ENCODE results near the gene PPP2R3B. TPM values are rescaled to one million over a fixed set of nuclear protein-coding genes. Genes with fewer than 3 reads are reported as not detected.
A peak's percentile ranks its signal among the peaks of the same experiment; 100 is the strongest.
"Not testable (repeated sequence)": the region's sequence is repeated elsewhere in the genome, so short reads cannot be mapped to it uniquely, and the experiment has no call there.

The PPP2R3B gene
- total RNA-seq, 6 experiments from 2014 or later = 4.2 to 6.3 (median 5.3) TPM

DNA sequence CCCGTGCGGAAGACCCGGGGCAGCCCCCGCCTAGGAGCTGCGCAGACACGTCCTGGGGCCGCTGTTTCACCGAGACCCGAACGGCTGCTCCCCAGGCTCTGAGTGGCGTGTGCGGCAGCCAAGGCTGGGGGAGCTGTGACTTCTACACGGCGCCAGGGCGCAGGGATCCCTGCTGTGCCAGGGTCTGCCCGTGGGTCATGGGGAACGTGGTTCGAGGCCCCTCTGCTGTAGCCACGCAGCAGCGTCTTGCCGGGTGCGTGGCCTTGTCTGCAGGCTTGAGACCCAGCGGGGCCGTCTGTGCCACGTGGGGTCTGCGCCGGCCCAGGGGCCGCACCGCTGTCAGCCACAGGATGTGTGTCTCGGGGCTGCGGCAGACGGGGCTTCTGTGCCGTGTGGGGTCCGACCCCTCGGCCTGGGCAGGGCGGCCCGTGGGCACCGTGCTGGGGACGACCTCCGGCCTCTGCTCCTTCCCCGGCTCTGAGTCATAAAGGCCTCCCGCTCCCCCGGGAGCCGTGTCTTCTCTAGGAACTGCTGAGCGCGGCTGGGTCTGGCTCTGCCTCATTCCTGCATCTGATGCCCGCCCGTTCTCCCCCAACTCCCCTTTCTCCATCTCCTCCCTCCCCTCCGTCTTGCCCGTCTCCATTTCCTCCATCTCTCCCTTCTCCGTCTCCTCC, 55.4 kb downstream of the PPP2R3B start:
- Histone ChIP-seq H3K27me3 (no peaks in the 10 kb centered on the region), H3K4me3 (no peak overlapping the region), H3K36me3 (no peaks in the 10 kb centered on the region), H3K4me1 (peaks cover 0 to 4% (median 0%) of the 10 kb centered on the region in 4 donors), H3K9me3 (no peaks in the 10 kb centered on the region), H3K27ac (no peak overlapping the region)
- DNase-seq (peak in 2 of 3 donors; percentile 22 to 52), ATAC-seq (peak; percentile 15 to 55 (median 46))
- intact Hi-C loops (cut with DNase I) = no loop called here
- TF ChIP-seq POLR2A (IDR thresholded peaks at IDR 0.05) = no peak
- TF ChIP-seq, protein P1, sequence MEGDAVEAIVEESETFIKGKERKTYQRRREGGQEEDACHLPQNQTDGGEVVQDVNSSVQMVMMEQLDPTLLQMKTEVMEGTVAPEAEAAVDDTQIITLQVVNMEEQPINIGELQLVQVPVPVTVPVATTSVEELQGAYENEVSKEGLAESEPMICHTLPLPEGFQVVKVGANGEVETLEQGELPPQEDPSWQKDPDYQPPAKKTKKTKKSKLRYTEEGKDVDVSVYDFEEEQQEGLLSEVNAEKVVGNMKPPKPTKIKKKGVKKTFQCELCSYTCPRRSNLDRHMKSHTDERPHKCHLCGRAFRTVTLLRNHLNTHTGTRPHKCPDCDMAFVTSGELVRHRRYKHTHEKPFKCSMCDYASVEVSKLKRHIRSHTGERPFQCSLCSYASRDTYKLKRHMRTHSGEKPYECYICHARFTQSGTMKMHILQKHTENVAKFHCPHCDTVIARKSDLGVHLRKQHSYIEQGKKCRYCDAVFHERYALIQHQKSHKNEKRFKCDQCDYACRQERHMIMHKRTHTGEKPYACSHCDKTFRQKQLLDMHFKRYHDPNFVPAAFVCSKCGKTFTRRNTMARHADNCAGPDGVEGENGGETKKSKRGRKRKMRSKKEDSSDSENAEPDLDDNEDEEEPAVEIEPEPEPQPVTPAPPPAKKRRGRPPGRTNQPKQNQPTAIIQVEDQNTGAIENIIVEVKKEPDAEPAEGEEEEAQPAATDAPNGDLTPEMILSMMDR (IDR thresholded peaks at IDR 0.05) = no peak
- WGBS (ENCODE audit: insufficient coverage, low coverage, low lambda C conversion rate, missing lambda C conversion rate) = 26% methylated on average over 12 of the region's 51 CpGs

DNA sequence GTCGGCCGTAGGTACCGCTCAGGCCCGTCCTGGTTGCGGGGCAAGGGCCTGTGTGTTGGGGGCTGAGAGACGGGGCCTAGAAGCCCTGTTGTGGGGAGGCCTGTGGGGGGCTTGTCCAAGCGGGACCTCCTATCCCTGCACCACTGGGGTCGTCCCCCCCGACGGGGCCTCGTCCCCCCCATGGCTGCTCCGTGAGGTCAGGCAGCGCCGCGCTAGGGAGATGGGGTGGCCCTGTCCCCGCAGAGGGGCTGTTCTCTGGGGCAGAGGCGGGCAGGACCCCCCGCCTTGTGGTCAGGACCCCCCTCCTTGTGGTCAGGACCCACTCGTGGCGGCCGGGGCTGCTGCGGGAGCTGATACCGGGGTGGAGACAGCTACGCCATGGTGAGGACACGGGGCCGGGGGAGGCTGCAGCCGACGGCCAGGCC, 56.0 kb downstream of the PPP2R3B start:
- H3K27ac ChIP-seq = no peak overlapping the region
- TF ChIP-seq POLR2A (IDR thresholded peaks at IDR 0.05) = no peak
- TF ChIP-seq, protein P1 (IDR thresholded peaks at IDR 0.05) = no peak
- H3K36me3 ChIP-seq = no peaks in the 10 kb centered on the region
- intact Hi-C loops (cut with DNase I) = no loop called here
- no peaks in the 10 kb centered on the region for H3K9me3 ChIP-seq
- WGBS (ENCODE audit: insufficient coverage, low coverage, low lambda C conversion rate, missing lambda C conversion rate) = 40% methylated on average over 1 of the region's 28 CpGs
- ATAC-seq (no peak), DNase-seq (peak; percentile 14 to 46 (median 41))
- no peak overlapping the region for H3K4me3 ChIP-seq
- no peaks in the 10 kb centered on the region for H3K27me3 ChIP-seq
- H3K4me1 ChIP-seq = peaks cover 0 to 4% (median 0%) of the 10 kb centered on the region in 4 donors

DNA sequence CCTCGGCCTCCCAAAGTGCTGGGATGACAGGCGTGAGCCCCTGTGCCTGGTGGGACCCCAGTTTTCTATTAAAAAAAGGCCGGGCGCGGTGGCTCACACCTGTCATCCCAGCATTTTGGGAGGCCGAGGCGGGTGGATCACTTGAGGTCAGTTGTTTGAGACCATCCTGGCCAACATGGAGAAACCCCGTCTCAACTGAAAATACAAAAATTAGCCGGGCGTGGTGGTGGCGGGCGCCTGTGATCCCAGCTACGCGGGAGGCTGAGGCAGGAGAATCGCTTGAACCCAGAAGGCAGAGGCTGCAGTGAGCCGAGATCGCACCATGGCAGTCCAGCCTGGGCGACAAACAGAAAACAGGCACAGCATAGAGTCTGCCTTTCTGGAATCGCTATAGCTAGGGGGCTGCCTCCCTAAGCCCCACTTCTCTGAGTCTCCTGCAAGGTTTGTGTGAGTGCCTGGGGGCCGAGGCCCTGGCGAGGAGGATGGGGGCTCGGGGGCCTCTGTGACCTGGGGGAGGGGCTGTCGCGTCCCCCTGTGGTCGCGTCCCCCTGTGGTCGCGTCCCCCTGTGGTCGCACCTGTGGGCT, 56.5 kb downstream of the PPP2R3B start:
- H3K36me3 ChIP-seq; ATAC-seq; H3K27ac ChIP-seq; H3K4me1 ChIP-seq; H3K9me3 ChIP-seq; intact Hi-C loops (cut with DNase I); H3K27me3 ChIP-seq; H3K4me3 ChIP-seq: not testable (repeated sequence)
- peak in 1 of 3 donors; percentile 35 for DNase-seq
- 92% methylated on average over 5 of the region's 29 CpGs for WGBS (ENCODE audit: insufficient coverage, low coverage, low lambda C conversion rate, missing lambda C conversion rate)

DNA sequence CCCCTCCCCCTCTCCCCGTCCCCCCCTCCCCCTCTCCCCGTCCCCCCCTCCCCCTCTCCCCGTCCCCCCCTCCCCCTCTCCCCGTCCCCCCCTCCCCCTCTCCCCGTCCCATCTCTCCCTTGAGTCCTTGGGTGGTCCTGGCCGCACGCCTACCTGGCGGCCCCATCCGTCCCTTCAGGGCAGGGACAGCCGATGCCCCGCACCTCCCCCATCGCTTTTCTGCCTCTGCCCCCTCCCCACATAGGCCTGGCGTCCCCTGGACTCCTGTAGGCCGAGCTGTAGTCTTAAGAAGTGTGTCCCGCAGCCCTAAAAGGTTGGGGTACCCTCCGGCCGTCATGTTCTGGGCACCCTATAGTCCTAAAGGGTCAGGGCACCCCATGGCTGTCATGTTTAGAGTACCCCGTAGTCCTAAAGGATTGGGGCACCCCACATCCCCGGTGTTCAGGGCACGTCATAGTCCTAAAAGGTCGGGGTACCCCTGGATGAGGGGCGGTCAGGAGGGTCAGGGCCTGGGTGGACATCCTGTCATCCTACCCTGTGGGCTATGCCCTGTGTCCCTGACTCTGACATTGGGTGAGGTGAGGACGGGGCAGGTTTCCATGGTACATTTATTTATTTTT, 57.3 kb downstream of the PPP2R3B start:
- no peaks in the 10 kb centered on the region for H3K9me3 ChIP-seq
- ATAC-seq = no peak
- TF ChIP-seq, protein P1 (IDR thresholded peaks at IDR 0.05) = no peak
- TF ChIP-seq POLR2A (IDR thresholded peaks at IDR 0.05) = no peak
- intact Hi-C loops (cut with DNase I) = no loop called here
- 89% methylated on average over 10 of the region's 23 CpGs for WGBS (ENCODE audit: insufficient coverage, low coverage, low lambda C conversion rate, missing lambda C conversion rate)
- DNase-seq = peak; percentile 7 to 43 (median 40)
- H3K27me3 ChIP-seq = no peaks in the 10 kb centered on the region
- no peak overlapping the region for H3K4me3 ChIP-seq
- H3K4me1 ChIP-seq = peaks cover 0 to 4% (median 0%) of the 10 kb centered on the region in 4 donors
- no peaks in the 10 kb centered on the region for H3K36me3 ChIP-seq
- H3K27ac ChIP-seq = no peak overlapping the region

DNA sequence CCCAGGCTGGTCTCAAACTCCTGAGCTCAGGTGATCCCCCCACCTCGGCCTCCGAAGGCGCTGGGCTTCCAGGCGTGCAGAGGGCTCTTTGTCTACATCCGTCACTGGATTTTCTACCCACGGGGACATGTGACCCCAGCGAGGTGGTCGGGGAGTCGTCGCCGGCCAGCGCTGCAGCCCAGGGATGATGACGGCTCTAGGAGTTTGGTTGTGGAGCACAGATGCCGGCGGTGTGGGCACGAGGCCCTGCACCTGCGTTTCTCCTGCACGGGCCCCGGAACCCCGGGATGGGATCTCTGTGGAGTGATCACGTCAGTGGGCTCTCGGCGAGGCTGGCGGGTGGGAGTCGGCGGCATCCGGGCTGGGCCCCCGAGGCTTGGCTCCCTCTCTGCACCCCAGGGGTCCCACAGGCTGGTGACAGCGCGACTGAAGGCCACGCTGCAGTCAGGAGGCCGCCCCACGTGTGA, 59.0 kb downstream of the PPP2R3B start:
- intact Hi-C loops (cut with DNase I) = no loop called here
- no peaks in the 10 kb centered on the region for H3K36me3 ChIP-seq
- H3K27me3 ChIP-seq = no peaks in the 10 kb centered on the region
- no peak overlapping the region for H3K27ac ChIP-seq
- ATAC-seq = no peak
- peak; percentile 18 to 55 (median 47) for DNase-seq
- H3K4me3 ChIP-seq = no peak overlapping the region
- WGBS (ENCODE audit: insufficient coverage, low coverage, low lambda C conversion rate, missing lambda C conversion rate) = 92% methylated on average over 7 of the region's 33 CpGs
- peaks cover 0 to 4% (median 0%) of the 10 kb centered on the region in 4 donors for H3K4me1 ChIP-seq
- no peaks in the 10 kb centered on the region for H3K9me3 ChIP-seq
- TF ChIP-seq, protein P1 (IDR thresholded peaks at IDR 0.05) = no peak
- TF ChIP-seq POLR2A (IDR thresholded peaks at IDR 0.05) = no peak

DNA sequence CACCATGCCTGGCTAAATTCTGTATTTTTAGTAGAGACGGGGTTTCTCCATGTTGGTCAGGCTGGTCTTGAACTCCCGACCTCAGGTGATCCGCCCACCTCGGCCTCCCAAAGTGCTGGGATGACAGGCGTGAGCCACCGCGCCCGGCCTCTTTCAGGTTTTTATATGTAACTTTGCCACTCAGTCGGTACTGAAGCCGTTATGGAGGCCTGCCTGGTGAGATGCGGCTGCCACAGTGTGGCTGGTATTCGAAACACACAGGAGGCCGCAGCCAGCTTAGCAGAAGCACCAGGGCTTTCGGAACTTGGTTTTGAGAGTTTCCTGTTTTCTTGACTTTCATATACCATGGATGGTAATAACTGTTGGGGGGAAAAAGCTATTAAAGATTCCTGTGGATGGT, 62.0 kb downstream of the PPP2R3B start:
- ATAC-seq; intact Hi-C loops (cut with DNase I); H3K4me3 ChIP-seq; H3K27me3 ChIP-seq; H3K27ac ChIP-seq; H3K9me3 ChIP-seq; H3K36me3 ChIP-seq: not testable (repeated sequence)
- 71% methylated on average over 11 of the region's 14 CpGs for WGBS (ENCODE audit: insufficient coverage, low coverage, low lambda C conversion rate, missing lambda C conversion rate)
- peaks cover 0 to 11% (median 0%) of the 10 kb centered on the region in 4 donors for H3K4me1 ChIP-seq
- peak in 2 of 3 donors; percentile 37 for DNase-seq

Data from right lobe of liver (tissue), 6 donors.